ENCODE results near the gene RBCK1.

- TF ChIP-seq CTCF (IDR thresholded peaks at IDR 0.05 in 8 of 11, conservative IDR thresholded peaks at IDR 0.05 in 3 of 11) (no peak), POLR2A (IDR thresholded peaks at IDR 0.05) (no peak), POLR2AphosphoS5 (IDR thresholded peaks at IDR 0.05) (no peak)
These were observed 7.8 kb downstream of the RBCK1 start for GRCh38 chr20:415820-416322.
